Smooth muscle cell (in vitro differentiated cells): ENCODE data around the gene ANO7. TPM values are rescaled to one million over a fixed set of nuclear protein-coding genes. Genes with fewer than 3 reads are reported as not detected.

Experiments used
- DNase-seq: peaks from one replicate; lab custom pipeline; 2025; ENCODE audit not compliant: unreplicated experiment; lab: John Stamatoyannopoulos, UW
- H2AFZ ChIP-seq: fragments of 200-600 bp; sonication (generic); 2 replicates; pipeline ENCODE4 v1.6.0; 2016; ENCODE audit warnings: antibody characterized with exemption, low read depth, mild to moderate bottlenecking
- H3F3A ChIP-seq: fragments of 200-600 bp; sonication (generic); 2 replicates; pipeline ENCODE4 v1.6.0; 2017; ENCODE audit warnings: antibody characterized with exemption, low read depth
- H3K27ac ChIP-seq: fragments of 200-600 bp; sonication (generic); 2 replicates; pipeline ENCODE4 v1.5.1; 2016; ENCODE audit warnings: low read depth, mild to moderate bottlenecking
- H3K27me3 ChIP-seq: fragments of 200-600 bp; sonication (generic); 2 replicates; pipeline ENCODE4 v1.6.1; 2016; ENCODE audit warnings: low read depth, mild to moderate bottlenecking
- H3K36me3 ChIP-seq: fragments of 200-600 bp; sonication (generic); 2 replicates; pipeline ENCODE4 v1.5.1; 2016; ENCODE audit warnings: low read depth
- H3K4me1 ChIP-seq: fragments of 200-600 bp; sonication (generic); 2 replicates; pipeline ENCODE4 v1.5.1; 2016; ENCODE audit warnings: low read depth
- H3K4me2 ChIP-seq: fragments of 200-600 bp; sonication (generic); 2 replicates; pipeline ENCODE4 v1.6.0; 2016; ENCODE audit warnings: mild to moderate bottlenecking
- H3K4me3 ChIP-seq: fragments of 200-600 bp; sonication (generic); 2 replicates; pipeline ENCODE4 v1.5.1; 2016; ENCODE audit warnings: mild to moderate bottlenecking
- H3K79me2 ChIP-seq: fragments of 200-600 bp; sonication (generic); 2 replicates; pipeline ENCODE4 v1.6.0; 2016; ENCODE audit warnings: low read depth, mild to moderate bottlenecking
- H3K9ac ChIP-seq: fragments of 200-600 bp; sonication (generic); 2 replicates; pipeline ENCODE4 v1.6.0; 2016; ENCODE audit warnings: low read depth
- H3K9me3 ChIP-seq: fragments of 200-600 bp; sonication (generic); replicated peaks from 2 replicates; pipeline ENCODE4 v1.5.1; 2016; ENCODE audit warnings: low read depth
- H4K20me1 ChIP-seq: fragments of 200-600 bp; sonication (generic); 2 replicates; pipeline ENCODE4 v1.6.0; 2016; ENCODE audit warnings: low read depth
- CTCF ChIP-seq: fragments of 200-600 bp; sonication (generic); IDR thresholded peaks from 2 replicates; pipeline ENCODE4 v1.5.1; 2017; ENCODE audit warnings: borderline replicate concordance, mild to moderate bottlenecking, antibody characterized with exemption; ENCODE audit not compliant: insufficient read depth, poor library complexity, severe bottlenecking
- WGBS: methylation state at CpG from one replicate; pipeline ENCODE4 v1.1.7; 2016; ENCODE audit warnings: low lambda C conversion rate; 5-methylcytosine and 5-hydroxymethylcytosine counted together
- polyA plus RNA-seq: library from polyadenylated mRNA; unstranded; fragments of >200 nt; fragmentation: Nextera tagmentation; extraction: Ambion mirVana; gene quantifications from 2 replicates; pipeline ENCODE4 v1.2.1, GENCODE V29; 2016
- total RNA-seq: library from RNA; depleted of rRNA; stranded (reverse); fragments of >200 nt; gene quantifications from 2 replicates; pipeline ENCODE4 v1.2.3, GENCODE V29; 2014

ANO7 gene
- total and polyA plus RNA-seq, 2 experiments from 2014 or later: 1.3 to 1.4 TPM

GRCh38 chr2:241265506-241265905 lies 77.0 kb downstream of the ANO7 start:
- Histone ChIP-seq H3K9ac (no peak overlapping the region), H3K9me3 (no peaks in the 10 kb centered on the region), H3K27ac (no peak overlapping the region), H4K20me1 (peaks cover 100% of the 10 kb centered on the region), H3K36me3 (peaks cover 32% of the 10 kb centered on the region), H3K4me1 (peaks cover 9% of the 10 kb centered on the region), H2AFZ (no peak overlapping the region), H3K4me3 (no peak overlapping the region), H3K79me2 (peaks cover 100% of the 10 kb centered on the region), H3K4me2 (no peak overlapping the region), H3K27me3 (no peaks in the 10 kb centered on the region), H3F3A (peaks cover 55% of the 10 kb centered on the region)
- no peak for TF ChIP-seq CTCF
- 94% methylated on average over 5 of the region's 5 CpGs for WGBS
- DNase-seq: no peak

- H3K4me3 ChIP-seq: no peak overlapping the region
- peak overlapping the region; percentile 90 for H3K27ac ChIP-seq
- 84% methylated on average over 12 of the region's 12 CpGs for WGBS
- DNase-seq: no peak
- no peak overlapping the region for H2AFZ ChIP-seq
- H4K20me1 ChIP-seq: peaks cover 97% of the 10 kb centered on the region
- H3K4me2 ChIP-seq: peak overlapping the region; percentile 98
- TF ChIP-seq CTCF: no peak
- H3F3A ChIP-seq: peaks cover 38% of the 10 kb centered on the region
- H3K9ac ChIP-seq: no peak overlapping the region
- H3K79me2 ChIP-seq: peaks cover 99% of the 10 kb centered on the region
- H3K9me3 ChIP-seq: no peaks in the 10 kb centered on the region
- H3K27me3 ChIP-seq: no peaks in the 10 kb centered on the region
- H3K36me3 ChIP-seq: peaks cover 19% of the 10 kb centered on the region
- H3K4me1 ChIP-seq: peaks cover 9% of the 10 kb centered on the region
Observed at GRCh38 chr2:241267249-241268067, 79.0 kb downstream of the ANO7 start.

GRCh38 chr2:241268306-241268705 lies 79.8 kb downstream of the ANO7 start:
- peaks cover 94% of the 10 kb centered on the region for H3K79me2 ChIP-seq
- H3K9me3 ChIP-seq: no peaks in the 10 kb centered on the region
- H3F3A ChIP-seq: peaks cover 38% of the 10 kb centered on the region
- peaks cover 12% of the 10 kb centered on the region for H3K36me3 ChIP-seq
- no peak overlapping the region for H3K9ac ChIP-seq
- WGBS: 84% methylated on average over 7 of the region's 7 CpGs
- peaks cover 92% of the 10 kb centered on the region for H4K20me1 ChIP-seq
- no peak overlapping the region for H2AFZ ChIP-seq
- TF ChIP-seq CTCF: no peak
- H3K27me3 ChIP-seq: no peaks in the 10 kb centered on the region
- H3K27ac ChIP-seq: peak overlapping the region; percentile 90
- no peak for DNase-seq
- no peak overlapping the region for H3K4me3 ChIP-seq
- peak overlapping the region; percentile 98 for H3K4me2 ChIP-seq
- H3K4me1 ChIP-seq: peaks cover 9% of the 10 kb centered on the region
